SK-MEL-5 (cell line): Measurements from ENCODE around the gene ZNF618. TPM values are rescaled to one million over a fixed set of nuclear protein-coding genes. Genes with fewer than 3 reads are reported as not detected.
"Not testable (repeated sequence)": the region's sequence is repeated elsewhere in the genome, so short reads cannot be mapped to it uniquely, and the experiment has no call there.

Experiments
- DNase-seq: peaks from one replicate; pipeline ENCODE4 v3.0.0-alpha.2; 2016; ENCODE audit warnings: low read depth, low spot score
- in situ Hi-C: cut with HindIII; loops from 2 replicates; pipeline ENCODE4 v1.10.0; 2016; ENCODE audit warnings: low sequenced_read_pairs, high pct_unique_total_duplicates, low pct_unique_long_range_greater_than_20kb
- total RNA-seq: library from RNA; depleted of rRNA; stranded (reverse); fragments of >200 nt; shearing (Covaris generic); gene quantifications from 2 replicates; pipeline ENCODE4 v1.2.3, GENCODE V29; 2014

ZNF618 gene
- total RNA-seq, 1 experiment from 2014 or later, result 2.2 TPM

DNA sequence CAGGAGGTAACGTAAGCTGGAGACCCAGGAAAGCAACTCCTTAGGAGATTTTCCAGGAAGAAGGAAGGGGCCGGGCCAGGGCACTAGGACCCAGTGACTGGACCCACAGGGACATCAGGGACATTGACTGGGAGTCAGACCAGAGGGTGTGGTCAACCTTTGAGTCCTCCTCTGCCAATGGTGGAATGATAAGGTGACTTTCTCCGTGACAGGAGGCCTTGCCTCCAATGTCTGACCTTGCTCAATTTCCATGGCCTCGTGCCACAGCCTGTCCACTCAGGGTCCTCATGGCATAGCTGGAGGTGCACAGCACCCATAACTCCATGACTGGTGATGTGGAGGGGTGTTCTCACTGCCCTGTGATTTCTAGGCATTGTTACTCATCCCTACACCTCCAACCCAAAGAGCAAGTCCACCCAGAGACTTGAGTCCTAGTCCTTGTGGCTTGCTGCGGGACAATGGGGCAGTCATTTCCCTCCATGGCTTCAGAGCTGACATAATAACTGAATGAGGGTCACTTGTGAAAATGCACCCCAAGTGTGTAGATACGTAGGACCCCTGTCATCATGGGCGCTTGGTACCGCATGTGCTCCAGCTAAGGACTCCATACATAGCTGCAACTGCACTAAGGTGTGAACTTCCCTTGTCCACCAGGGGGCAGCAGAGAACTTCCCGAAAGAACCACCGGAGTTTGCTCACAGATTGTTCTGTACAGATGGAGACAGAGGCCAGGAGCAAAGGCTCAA lies 206.1 kb downstream of the ZNF618 start:
- DNase-seq, result peak; percentile 91
- in situ Hi-C loops, result no loop called here

GRCh38 chr9:114082763-114083412 lies 206.8 kb downstream of the ZNF618 start:
- in situ Hi-C loops, DNase-seq: not testable (repeated sequence)

DNA sequence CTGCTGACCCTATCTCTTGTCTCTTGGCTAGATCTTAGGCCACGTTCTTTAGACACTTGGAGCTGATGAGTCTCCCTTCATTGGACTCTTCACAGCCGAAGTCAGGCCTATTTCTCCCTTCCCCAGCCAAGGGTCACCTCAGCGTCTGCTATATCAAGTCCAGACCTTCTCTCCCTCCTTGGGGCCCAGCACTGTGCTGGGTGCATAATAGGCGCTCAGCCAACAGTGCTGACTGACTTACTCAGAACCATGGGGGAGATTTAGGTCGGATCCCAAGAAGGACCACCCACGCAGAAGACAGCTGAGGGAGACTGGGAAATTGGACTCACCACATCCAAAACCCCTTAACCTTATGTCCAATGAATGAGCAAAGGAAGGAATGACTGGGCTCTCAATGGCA lies 207.6 kb downstream of the ZNF618 start:
- DNase-seq, result no peak
- in situ Hi-C loops, result no loop called here

GRCh38 chr9:114084282-114085073 lies 208.4 kb downstream of the ZNF618 start:
- no peak for DNase-seq
- in situ Hi-C loops, result no loop called here

- in situ Hi-C loops, result no loop called here
- no peak for DNase-seq
Observed at GRCh38 chr9:114085387-114085789, 209.3 kb downstream of the ZNF618 start.

DNA sequence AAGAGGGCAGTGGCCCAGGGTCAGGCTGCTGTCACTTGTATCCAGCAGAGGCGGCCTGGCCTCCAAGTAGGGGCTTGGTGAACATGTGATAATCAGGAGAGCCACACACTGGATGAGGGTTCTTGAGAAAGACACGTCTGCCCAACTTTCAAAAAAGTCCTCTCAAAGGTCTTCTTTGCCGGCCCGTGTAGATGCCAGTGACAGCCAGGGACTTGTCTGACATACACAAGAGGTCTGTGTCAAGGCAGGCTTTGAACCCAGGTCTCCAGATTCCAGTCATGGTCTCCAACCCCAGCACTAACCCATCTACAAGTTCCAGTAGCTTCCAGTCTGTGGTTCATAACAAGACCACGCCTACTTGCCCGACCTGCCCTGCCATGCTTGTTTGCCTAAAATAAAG lies 209.9 kb downstream of the ZNF618 start:
- in situ Hi-C loops, result no loop called here
- no peak for DNase-seq

- no peak for DNase-seq
- in situ Hi-C loops, result no loop called here
Observed at GRCh38 chr9:114086607-114087006, 210.5 kb downstream of the ZNF618 start.

DNA sequence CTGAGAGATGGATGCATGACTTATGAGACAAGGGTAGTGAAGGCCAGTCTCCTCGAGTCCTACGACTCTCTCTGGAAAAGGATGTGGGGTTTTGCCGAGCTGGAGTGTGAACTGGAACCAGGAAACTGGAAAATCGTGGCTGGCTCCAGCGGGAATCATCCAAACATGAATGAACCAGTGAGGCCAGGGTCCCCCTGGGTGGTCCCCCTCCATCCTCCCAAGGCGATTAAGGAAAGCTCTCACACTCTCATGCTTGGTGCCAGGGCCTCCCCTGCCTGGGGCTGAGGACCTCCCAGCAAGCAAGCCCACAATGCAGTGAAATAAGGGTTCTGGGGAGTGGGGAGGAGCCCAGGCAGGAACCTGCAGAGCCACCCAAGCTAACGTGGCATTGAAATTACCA lies 211.6 kb downstream of the ZNF618 start:
- in situ Hi-C loops, result no loop called here
- DNase-seq, result no peak

GRCh38 chr9:114088571-114089170 lies 212.6 kb downstream of the ZNF618 start:
- DNase-seq, result no peak
- in situ Hi-C loops, result no loop called here

DNA sequence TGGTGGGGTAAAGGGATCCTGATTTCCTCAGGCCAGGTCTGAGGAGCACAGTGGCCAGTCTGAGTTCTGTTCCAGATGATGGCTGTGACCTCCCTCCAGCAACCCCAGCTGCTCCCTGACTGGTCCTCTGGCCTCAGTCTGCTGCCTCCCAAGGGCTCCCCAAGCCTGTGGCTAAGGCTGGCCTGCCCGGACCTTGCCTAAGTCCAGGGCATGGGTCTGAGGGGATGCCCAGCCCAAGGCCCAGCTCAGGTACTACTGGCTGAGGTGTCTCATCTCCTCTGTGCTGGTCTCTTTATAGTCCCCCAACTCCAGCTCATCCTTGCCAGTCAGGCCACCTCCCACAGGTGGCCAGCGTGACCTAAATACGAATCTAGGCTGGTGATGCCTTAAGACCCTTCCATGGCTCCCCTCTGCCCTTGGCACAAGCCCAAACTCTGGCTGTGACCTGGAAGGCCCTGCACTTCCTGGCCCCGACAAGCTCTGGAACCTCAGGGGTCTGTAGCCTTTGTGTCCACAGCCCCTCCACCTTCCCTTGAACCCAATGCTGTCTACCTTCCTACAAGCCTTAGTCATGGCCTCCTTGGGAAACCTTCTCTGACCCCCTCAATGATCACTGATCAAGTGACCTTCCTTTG lies 213.2 kb downstream of the ZNF618 start:
- in situ Hi-C loops, result no loop called here
- no peak for DNase-seq

DNA sequence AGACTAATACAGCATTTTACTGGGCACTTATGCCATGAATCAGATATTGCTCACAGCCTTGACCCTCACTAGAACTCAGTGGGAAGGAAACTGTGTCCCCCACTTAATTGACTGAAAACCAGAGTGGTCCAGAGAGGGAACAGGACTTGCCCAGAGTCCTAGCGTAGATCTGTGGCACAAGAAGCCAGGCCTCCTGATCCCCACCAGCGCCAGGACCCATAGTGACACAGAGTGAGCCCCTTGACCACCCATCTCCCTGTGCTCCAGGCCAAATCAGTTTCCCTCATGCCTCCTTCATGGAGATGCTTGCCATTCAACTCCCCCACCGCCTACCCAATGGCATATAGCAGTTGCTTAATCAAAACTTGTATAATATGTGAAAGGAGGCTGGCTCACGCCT lies 214.7 kb downstream of the ZNF618 start:
- DNase-seq, result no peak
- in situ Hi-C loops, result no loop called here

- in situ Hi-C loops, result no loop called here
- DNase-seq, result no peak
Observed at GRCh38 chr9:114091711-114092110, 215.6 kb downstream of the ZNF618 start.

GRCh38 chr9:114092336-114092735 lies 216.2 kb downstream of the ZNF618 start:
- DNase-seq, result no peak
- in situ Hi-C loops, result no loop called here

DNA sequence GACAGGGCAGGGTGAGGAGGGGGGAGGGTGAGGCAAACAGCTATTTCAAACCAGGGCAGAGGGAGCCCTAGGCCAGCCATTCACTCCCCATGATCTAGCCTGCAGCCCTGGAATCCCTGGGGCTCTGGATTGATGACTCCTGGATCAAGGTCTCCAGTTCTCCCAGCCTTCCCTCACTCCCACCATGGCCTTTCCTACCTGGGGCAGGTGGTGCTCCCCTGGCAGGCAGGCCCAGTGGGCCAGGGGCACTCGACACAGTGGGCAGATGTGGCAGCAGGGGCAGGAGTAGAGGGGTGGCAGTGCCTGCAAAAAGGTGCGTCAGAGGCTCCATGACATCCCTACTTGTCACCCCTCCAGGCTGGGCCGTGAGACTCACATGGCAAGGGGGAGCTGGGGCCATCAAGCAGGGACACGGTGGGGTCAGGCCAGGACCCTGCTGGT lies 216.9 kb downstream of the ZNF618 start:
- in situ Hi-C loops, result no loop called here
- no peak for DNase-seq

GRCh38 chr9:114093761-114094505 lies 217.8 kb downstream of the ZNF618 start:
- DNase-seq, result no peak
- in situ Hi-C loops, result no loop called here

GRCh38 chr9:114094971-114095370 lies 218.9 kb downstream of the ZNF618 start:
- in situ Hi-C loops, result no loop called here
- no peak for DNase-seq

DNA sequence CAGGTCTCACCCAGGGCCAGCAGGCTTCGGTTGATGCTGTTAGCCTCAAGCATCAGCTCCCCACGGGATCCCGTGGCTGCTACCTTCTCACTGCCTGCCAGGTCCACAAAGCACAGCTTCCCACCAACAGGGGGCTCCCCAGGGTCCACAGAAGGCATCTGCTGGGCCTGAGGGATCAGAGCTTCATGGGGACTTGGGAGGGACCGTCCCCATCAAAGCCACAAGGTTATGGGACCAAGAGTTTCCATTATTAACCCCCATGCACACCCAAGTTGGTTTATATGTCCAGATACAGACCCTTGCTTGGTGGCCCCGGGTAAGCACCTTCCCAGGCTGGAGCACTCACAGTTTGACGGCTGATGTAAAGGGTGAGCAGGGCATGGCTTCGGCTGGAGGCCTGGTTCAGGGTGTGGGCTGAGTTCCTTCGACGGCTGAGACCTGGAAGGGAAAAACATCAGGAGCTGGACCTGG lies 220.0 kb downstream of the ZNF618 start:
- peak; percentile 34 for DNase-seq
- in situ Hi-C loops, result no loop called here
